HG03565 (cell line): ENCODE data around the gene CDC27.
"Not testable (repeated sequence)": the region's sequence is repeated elsewhere in the genome, so short reads cannot be mapped to it uniquely, and the experiment has no call there.

Source experiments
- ATAC-seq: cut with Tn5 transposase; IDR thresholded peaks from one replicate; pipeline ENCODE4 v1.9.1; 2021; ENCODE audit warnings: mild to moderate bottlenecking, moderate library complexity; ENCODE audit not compliant: unreplicated experiment

Gene CDC27

DNA sequence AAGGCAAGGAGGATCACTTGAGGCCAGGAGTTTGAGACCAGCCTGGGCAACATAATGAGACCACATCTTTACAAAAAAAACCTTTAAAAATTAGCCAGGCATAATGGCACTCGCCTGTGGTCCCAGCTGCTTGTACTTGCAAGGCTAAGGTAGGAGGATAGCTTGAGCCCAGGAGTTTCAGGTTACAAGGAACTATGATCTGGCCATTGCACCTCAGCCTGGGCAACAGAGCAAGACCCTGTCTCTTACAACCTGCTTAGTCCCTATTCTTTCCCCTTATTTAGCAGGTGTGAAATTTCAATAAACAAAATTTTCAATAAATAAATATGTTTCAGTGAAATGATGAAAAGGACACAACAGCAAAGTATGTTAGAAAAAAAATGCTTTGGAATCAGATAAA, 114.7 kb downstream of the CDC27 start:
- not testable (repeated sequence) for ATAC-seq

- not testable (repeated sequence) for ATAC-seq
Observed at GRCh38 chr17:47073629-47074028, 115.5 kb downstream of the CDC27 start.

DNA sequence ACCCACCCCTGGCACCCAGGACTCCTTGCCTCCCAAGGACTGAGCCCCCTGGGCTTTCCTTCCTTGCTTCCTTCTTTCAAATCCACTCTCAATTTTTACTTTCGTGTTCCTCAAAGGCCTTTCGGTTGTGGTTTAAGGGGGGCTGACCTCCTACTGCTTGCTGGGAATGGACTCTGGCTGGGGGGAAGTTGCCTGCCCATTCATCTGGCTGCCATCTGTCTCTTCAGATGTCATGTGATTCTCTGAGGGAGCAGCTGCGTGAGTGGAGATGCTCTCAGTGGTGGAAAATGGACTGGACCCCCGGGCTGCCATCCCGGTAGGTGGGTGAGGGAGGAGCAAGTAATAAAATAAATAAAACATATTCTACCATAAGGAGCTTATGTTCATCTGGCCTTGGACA, 116.2 kb downstream of the CDC27 start:
- no peak for ATAC-seq

DNA sequence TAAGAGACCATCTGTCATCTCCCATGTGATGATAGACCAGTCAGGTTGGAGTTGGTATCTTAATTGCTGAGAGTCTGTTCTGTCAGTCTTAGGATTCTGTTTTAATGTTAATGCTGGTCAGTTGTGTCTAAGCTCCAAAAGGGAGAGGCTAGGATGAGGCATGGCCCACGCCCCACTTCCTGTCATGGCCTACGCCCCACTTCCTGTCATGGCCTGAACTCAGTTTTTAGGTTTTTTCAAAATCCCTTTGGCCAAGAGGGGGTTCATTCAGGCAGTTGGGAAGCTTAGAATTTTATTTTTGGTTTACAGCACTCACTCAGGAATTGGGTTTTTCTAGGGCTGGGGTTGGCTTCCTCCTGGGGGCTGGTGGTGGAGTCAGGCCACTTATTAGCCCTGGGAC, 117.9 kb downstream of the CDC27 start:
- ATAC-seq = not testable (repeated sequence)

GRCh38 chr17:47070266-47070665, 118.8 kb downstream of the CDC27 start:
- not testable (repeated sequence) for ATAC-seq
